Epidermal melanocyte (primary cell): ENCODE results near the gene HEBP1.
"Not testable (repeated sequence)": the region's sequence is repeated elsewhere in the genome, so short reads cannot be mapped to it uniquely, and the experiment has no call there.

Experiments
- DNase-seq: peaks from one replicate; pipeline ENCODE4 v3.0.0; 2011; ENCODE audit warnings: low spot score; ENCODE audit not compliant: insufficient read length

HEBP1 gene, protein sequence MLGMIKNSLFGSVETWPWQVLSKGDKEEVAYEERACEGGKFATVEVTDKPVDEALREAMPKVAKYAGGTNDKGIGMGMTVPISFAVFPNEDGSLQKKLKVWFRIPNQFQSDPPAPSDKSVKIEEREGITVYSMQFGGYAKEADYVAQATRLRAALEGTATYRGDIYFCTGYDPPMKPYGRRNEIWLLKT

DNA sequence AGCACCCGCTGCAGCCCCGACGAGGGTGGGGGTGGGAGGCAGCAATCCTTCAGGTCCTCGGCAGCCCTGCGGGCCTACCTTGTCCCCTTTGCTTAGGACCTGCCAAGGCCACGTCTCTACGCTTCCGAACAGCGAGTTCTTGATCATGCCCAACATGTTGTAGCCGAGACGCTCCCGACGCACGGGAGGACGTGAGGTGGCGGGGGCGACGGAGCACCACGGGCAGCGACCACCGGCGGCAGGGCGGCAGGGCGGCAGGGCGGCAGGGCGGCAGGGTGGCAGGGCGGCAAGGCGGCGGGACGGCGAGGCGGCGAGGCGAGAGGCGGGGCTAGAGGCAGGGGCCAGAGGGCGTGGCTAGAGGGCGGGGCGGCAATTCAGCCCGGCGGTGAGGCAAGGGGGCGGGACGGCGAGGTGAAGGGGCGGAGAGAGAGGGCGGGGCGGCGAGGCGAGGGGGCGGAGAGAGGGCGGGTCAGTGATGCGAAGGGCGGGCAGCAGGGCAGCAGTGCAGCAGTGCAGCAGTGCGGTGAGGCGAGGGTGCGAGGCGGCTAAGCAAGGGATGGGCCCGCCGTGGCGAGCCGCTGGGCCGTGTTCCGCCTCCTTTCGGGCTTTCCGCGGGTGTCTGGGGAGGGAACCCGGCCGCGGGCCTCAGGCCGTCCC lies at the start of gene HEBP1:
TSS of gene HEBP1 (minus strand) at position 307 of the 657 bp plus-strand sequence. CDS start at position 156, 151 bp downstream.
- DNase-seq: peak; percentile 81

DNA sequence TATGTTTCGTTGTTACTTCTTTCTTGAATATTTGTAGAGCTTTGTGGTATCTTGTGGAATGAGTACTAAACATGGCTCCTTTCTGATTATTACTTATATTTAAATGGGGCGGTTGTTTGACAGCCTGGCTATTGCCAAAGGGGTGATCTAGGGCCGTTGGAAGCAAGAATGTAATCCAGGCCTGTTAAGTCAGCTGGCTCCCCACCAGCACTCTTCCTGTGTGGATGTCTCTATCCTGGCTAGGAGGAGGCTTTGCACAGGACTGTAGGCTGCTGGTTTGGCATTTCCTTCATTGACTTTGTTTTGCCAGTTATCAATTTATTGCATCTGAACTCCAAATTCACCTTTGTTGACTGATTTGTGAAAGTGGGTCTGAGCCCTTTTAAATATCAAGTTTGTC lies 49.8 kb upstream of the HEBP1 start:
- no peak for DNase-seq

DNA sequence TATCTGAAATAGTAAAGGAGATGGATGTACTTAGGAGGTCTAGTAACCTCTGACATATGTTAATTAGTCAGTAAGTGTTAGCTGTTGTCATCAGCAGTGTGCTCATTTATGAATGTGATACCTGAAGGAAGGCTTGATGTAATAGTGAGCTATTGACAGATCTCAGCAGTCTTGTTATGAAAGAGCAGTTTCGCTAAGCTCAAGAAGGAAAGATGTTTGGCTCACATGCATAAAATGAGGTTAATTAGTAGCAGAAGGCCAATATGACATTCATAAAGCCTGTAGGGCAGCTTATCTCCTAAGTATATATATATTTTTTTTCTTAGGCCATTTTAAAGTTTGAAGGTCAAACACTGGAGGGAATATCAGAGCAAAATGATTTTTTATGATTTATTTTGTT lies 46.9 kb upstream of the HEBP1 start:
- DNase-seq: no peak

DNA sequence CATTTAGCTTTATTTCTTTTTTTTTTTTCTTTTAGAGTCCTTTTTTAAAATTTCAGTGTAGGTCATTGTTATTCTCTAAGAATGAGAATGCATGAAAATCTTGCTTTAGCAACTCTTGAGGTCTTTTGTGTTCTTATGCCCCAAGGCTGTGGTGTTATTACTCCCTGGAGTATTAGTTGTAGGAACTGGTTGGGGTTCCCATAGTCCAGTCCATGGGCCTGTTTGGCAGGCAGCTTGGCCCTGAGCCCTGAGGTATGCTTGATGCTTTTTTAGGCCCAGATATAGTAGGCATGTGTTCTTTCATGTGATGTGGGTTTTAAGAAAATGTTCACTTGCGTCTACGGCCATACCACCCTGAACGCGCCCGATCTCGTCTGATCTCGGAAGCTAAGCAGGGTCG lies 45.8 kb upstream of the HEBP1 start:
- DNase-seq: no peak

DNA sequence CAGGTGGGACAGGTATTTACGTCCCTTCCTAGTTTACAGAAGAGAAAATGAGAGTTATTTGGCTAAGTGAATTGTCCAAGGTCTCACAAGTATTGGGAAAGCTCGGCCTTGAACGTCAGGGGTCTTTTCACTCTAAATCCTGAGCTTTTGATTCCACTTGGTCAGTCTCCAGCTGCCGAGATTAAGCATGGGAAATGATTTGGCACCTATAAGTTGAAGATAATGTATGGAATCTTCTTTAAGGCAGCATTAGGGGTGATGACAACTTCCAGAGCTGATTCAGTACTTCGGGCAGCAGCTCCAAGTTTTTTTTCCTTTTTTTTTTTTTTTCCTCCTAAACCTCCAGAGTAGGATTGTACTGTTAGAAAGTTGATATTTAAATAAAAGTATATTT lies 44.8 kb upstream of the HEBP1 start:
- no peak for DNase-seq

DNA sequence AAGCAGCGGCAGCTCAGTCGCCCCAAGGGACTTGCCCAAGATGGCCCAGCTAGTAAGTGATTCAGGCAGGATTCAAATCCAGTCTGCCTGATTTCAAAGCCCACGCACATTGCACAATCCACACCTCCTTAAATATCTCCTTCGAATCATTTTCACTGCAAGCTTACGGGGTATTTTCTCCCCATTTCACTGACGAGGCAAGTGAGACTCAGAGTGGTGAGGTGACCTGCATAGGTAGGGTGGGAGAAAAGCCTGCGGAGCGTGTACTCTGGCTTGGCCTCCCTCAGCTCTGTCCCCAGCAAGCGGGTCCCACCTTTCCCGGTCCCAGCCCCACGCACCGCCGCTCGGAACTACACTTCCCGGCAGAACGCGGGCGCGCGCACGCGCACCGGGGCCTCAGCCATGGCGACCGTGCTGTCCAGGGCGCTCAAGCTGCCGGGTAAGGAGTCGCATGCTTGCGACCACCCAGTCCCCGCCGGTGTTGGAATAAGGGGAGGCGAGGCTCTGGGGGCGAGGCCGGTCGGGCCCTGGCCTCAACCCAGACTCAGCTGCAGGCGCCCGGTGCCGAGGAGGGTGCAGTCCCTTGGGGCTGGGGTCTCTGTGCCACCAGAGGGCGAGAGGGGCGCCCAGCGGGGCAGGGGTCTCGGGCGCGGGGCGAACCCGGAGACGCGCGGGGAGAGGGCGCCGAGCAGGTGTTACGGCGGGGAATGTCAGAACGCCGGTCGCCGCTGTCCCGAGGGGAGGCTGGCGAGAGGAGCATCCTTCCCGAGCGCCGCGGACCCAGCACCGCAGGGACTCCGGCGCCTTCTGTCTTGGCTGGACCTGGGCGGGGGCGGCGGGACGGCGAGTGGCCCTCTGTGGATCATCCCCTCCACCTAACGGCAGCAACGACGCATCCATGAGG lies 44.2 kb upstream of the HEBP1 start, which contains the start of gene FAM234B:
TSS of gene FAM234B (plus strand) at position 380 of the 904 bp plus-strand sequence. CDS start at position 403, 23 bp downstream.
- DNase-seq: peak; percentile 67

DNA sequence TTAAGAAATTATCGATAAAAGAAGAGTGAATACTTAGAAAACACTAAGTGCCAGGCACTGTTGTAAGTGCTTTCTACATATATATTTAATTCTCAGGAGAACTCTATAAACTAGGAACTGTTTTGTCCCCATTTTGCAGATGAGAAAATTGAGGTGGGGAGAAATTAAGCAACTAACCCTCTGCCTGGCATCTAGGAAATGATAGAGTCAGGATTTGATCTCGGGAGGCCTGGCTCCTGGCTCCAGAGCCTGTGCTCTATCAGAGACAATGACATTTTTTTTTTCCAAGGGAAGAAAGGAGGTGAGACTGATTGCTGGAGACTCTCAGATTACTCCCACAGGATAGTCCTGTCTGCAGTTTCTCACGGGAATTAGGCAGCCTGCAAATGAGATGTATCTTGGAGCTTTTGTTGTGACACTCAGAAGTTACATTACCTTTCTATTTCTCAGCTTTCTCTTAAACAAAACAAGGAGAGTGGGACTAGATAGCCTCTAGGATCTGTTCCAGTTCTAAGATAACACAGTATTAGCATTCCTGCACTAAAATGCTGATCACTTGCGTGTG lies 42.7 kb upstream of the HEBP1 start:
- DNase-seq: no peak

DNA sequence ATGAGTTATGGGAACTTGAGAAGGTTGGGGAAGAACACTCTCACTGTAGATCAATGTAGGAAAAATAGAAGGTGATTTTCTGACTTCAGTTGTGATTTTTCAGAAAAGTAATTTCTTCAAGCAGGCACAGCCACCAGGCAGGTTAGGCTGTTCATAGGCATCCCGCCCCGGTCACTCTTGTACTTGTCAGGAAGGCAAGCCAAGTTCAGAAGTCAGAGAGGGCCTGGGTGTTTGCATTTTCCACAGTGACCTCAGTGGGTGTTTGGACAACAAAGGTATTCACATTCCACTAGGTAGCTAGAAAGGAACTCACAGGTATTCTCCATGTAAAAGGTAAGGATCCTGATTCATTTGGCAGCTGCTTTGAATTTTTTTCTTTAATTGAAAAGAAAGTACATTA lies 41.2 kb upstream of the HEBP1 start:
- no peak for DNase-seq

DNA sequence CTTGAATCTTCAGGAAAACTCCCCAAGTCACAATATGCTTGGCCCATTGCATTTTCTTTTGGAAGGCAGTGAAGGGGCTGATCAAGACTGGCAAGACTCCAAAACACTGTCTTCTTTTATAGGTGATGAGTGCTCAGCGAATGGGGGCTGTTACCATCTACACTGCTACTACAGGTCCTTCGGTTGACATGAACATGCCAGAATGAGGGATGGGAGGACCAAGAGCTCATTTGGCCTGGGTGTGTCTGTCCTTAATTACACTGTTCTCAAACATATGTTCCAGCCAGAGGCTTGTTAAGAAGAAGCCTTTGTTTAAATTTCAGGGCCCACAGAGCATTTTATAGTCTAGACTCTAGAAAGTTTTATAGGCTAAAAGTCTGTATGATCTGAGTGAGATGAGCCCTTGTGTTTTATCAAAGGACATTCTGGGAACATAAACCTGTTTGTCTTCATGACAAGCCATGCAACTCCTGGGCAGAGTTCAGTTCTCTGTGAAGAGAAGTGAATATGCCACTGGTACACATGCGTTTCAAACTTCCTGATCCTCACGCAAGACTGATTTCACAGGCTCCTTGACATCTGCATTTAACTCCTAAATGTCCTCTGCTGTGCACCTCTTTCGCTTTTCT lies 39.4 kb upstream of the HEBP1 start:
- no peak for DNase-seq

DNA sequence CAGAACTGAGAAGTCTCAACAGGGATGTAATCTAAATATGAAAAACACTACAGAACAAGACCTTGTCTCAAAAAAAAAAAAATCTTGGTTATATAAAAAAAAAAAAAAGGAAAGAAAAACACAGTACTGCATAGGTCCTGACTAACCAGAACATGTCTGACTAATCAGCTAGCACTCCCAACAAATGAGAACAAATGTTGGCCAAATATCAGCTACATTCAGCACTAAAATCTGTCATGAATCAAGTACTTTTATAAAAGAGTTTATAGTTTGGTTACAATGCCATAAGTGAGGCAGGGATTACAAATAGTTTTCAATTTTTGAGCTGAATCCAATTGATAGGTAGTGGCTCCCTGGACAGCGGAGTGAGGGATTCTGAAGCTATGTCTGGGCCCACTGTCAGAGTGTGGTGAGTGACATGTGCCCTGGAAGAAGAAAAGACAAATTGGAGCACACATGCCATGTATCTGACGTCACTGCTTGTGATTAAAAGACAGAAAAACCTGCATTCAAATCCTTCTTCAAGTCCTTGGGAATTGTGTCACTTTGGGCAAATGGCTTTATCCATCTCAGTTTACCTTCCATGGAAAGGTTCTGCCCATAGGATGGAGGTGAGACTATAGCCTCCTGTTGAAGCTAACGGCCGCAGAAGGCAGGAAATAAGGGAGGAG lies 38.6 kb upstream of the HEBP1 start:
- no peak for DNase-seq

DNA sequence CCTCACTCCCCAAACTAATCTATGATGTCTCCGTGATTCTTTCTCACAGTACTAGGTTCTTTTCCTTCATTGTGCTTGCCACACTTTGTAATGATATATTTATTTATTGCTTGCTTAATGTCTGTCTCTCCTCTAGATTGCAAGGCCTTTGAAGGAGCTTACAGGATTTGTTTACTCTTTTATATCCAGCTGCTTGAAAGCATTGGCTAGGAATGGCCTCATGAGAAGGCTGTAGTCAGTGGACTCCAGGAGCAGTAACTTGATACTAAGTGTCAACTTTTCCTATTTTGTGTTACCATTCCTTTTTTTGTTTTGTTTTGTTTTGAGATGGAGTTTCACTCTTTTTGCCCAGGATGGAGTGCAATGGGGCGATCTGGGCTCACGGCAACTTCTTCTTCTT lies 36.8 kb upstream of the HEBP1 start:
- DNase-seq: no peak

DNA sequence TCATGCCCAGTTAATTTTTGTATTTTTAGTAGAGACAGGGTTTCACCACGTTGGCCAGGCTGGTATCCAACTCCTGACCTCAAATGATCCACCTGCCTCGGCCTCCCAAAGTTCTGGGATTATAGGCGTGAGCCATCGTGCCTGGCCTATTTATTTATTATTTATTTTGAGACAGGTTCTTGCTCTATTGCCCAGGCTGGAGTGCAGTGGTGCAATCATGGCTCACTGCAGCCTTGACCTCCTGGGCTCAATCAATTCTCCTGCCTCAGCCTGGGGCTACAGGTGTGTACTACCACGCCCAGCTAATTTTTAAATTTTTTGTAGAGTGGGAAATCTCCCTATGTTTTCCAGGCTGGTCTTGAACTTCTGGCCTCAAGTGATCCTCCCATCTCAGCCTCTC lies 35.3 kb upstream of the HEBP1 start:
- not testable (repeated sequence) for DNase-seq

DNA sequence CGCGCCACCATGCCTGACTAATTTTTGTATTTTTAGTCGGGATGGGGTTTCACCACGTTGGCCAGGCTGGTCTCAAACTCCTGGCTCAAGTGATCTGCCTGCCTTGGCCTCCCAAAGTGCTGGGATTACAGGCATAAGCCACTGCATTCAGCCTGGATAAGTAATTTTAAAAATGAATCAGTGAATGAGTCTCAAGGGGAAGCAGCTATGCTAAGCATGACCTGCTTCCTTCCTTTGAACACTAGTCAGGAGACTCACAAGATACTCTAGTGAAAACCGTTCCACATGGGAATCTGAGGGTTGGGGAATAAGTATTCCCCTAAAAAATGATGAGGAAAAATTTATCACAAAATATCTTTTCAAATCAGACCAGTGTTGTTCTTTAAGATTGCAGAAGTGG lies 33.4 kb upstream of the HEBP1 start:
- no peak for DNase-seq

DNA sequence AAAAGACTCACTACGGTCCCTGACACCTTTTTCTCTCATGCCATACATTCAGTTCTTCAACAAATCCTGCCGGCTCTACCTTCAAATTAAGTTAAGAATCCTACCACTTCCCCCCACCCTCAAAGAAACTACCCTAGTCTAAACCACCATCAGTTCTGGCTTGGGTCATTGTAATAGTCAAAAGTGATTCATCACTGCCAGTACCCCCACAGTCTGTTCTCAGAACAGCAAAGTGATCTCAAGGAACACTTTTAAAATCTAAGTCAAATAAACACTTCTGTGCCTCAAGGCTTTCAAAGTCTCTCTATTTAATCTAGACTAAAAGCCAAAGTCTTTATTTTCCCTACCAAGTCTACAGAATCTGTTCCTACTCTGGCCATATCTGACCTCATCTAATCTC lies 32.1 kb upstream of the HEBP1 start:
- DNase-seq: no peak

DNA sequence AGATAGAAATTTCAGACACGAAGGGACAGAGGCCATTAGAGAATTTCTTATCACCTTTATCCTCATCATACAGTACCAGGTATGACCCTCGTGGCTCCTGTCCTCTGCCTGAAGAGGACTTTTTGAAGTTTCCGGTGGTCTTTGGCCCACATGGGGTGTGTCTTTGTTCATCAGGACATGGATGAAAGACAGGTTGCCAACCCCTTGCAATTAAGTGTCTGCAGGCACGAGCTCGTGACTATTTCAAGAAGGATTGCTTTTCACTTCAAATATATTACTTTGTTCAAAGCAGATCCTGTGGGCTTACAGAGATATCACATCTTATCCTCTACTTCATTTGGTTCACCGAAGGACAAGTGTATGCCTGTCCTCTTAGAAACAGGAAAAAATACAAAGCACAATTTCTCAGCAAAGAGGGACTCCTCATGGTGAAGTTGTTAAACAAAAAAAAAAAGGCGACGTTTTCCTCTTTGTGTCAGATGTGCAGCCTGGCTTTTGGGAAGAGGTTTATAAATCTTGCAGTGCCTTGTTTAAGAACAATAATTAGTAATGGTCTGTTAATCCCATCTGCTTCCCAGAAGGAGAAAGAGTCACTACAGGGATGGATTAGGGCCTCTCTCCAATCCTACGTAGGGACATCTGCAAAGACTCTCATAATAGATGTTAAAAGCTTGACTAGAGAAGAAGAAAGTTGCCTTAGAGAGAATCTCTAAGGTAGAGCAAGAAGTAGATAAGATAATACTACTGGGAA lies 30.7 kb upstream of the HEBP1 start:
- no peak for DNase-seq

DNA sequence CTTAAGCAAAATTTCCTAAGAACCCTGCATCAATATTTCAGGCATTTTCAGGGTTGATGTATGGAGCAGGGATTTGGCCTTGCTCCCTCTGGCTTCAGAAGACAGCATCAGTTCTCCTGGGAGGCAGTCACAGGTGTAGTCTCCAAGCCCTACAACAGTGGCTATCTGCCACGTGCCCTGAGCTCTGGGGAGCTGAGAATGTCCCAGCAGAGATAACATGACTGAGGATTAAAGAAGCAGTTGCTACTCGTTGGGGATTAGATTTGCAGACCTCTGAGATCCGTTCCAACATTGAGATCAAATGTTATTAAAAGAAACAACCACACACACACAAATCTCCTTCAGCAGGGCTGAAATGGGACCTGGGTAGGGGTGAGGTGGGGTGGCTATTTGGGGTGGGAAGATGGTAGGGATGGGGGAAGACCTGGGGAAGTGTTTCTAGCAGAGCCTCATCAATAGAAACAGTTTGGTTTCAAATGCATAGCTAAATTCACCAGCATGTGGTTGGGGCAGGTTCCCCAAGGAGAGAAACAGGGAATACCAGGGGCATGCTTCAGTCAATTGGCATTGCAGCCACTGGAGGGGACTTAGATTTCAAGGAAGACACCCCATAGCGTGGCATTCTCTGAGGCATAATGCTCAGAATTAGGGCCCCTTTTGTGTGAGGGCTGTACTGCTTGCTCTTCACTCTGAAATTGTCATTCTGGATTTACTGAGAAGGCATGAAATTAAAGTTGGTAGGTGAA lies 28.9 kb upstream of the HEBP1 start:
- DNase-seq: no peak

DNA sequence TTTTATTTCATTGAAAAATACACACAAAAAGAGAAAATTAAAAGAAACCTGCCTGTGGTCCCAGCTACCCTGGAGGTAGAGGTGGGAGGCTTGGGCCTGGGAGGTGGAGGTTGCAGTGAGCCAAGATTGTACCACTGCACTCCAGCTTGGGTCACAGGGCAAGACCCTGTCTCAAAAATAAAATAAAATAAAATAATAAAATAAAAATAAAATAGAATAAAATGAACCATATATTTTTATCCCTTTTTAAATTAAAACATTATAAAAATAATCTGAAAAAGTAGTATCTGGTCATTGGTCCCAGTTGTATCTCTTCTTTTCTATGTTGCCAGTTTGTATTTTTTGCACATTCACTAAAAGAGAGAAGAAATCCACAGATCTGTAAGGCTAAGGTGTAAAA lies 27.4 kb upstream of the HEBP1 start:
- DNase-seq: no peak

DNA sequence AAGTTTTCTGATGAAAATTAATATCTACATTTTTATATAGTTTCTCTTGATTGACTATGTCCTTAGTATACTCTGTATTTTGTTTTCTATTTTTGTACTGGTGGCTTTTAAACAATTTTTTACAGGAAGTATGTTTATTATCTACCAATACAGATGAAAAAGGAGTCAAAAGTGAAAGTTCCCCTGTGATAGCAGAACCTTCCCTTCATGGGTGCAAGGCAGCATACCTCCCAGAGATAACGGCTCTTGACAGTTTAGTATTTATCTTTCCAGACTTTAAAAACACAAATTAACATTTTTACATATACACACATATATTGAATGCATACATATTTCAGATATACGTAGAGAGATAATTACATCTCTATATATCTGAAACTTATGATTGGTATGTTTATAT lies 27.0 kb upstream of the HEBP1 start:
- no peak for DNase-seq

DNA sequence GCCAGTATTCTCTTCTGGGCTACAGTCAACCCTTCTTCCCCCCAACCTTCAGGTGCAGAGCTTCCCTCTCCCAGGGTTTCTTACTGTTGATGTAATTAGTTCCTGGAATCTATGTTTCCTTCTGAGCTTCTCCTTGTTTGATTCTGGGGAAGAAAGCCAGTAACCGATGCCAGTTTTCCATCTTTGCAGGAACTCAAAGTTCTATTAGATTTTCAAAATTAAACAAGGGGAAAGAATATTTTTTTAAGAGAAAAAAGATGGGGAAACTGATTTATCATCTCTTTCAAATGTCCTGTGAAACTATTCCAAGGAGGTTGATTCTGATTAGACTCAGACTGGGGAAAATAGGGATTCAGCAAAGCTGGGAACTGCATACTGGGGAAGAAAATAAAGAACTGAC lies 26.2 kb upstream of the HEBP1 start:
- DNase-seq: no peak

DNA sequence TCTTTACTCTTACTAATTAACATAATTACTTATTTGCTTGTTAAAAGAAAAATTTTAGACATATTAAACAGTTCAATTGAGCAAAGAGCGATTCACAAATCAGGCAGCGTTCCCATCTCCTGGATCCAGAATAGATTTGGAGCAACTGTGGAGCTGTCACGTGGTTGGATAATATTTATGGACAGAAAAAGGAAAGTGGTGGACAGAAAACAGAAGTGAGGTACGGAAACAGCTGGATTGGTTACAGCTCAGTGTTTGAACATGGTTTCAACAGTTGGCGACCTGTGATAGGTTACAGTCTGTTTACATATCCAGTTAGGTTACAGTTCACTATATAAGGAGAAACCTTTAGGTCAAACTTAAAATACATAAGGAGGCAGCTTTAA lies 24.5 kb upstream of the HEBP1 start:
- DNase-seq: no peak
